K562 (cell line): ENCODE data around the gene UPK3A. TPM values are rescaled to one million over a fixed set of nuclear protein-coding genes. Genes with fewer than 3 reads are reported as not detected.

ENCODE experiments used
- KDM2B ChIP-seq: fragments of 250-450 bp; sonication (Bioruptor Pico); IDR thresholded peaks from 2 replicates; pipeline ENCODE4 v1.8.0; 2021; ENCODE audit warnings: mild to moderate bottlenecking, moderate library complexity
- PHF8 ChIP-seq: fragments of 200-600 bp; sonication (generic); IDR thresholded peaks from 2 replicates; pipeline ENCODE4 v1.6.1; 2012; ENCODE audit warnings: mixed run types, mild to moderate bottlenecking, inconsistent platforms, low read length, moderate library complexity, borderline replicate concordance
- RB1 ChIP-seq: fragments of 450-650 bp; IDR thresholded peaks from 2 replicates; pipeline ENCODE4 v1.6.1; 2017; ENCODE audit warnings: low read depth, mild to moderate bottlenecking
- RBM14 ChIP-seq: fragments of 200-400 bp; formaldehyde crosslinking; IDR thresholded peaks from 2 replicates; pipeline ENCODE4 v1.6.1; 2018; ENCODE audit warnings: low read depth, mild to moderate bottlenecking, low read length, moderate library complexity, borderline replicate concordance; ENCODE audit not compliant: insufficient read depth
- SMARCA4 ChIP-seq: fragments of 450-650 bp; IDR thresholded peaks from 2 replicates; pipeline ENCODE4 v1.6.1; 2016
- polyA plus RNA-seq, 8 experiments: library from polyadenylated mRNA; depleted of rRNA in 4 of 8; stranded (reverse) in 5 of 8; unstranded in 3 of 8; fragments of >200 nt; fragmentation: Nextera tagmentation in 2 of 8; fragmentation: Illumina TruSeq in 1 of 8; extraction: Ambion mirVana in 2 of 8; extraction: Trizol in 1 of 8; gene quantifications; 2 replicates each; pipeline versions ENCODE4 v1.2.1 to v1.2.3, GENCODE V29; 2011 to 2014; ENCODE audit warnings: inconsistent platforms in 1 of 8, missing spikeins in 1 of 8
- total RNA-seq, 7 experiments: library from RNA; depleted of rRNA in 6 of 7; stranded (reverse); fragments of >200 nt in 6 of 7; fragmentation: Illumina TruSeq in 2 of 7; extraction: Trizol in 2 of 7; gene quantifications; 2 replicates each; pipeline versions ENCODE4 v1.2.1 to v1.2.3, GENCODE V29; 2011 to 2021; ENCODE audit warnings: low replicate concordance in 1 of 7
- TF ChIP-seq, protein P1 (sequence below): fragments of 450-650 bp; IDR thresholded peaks from 2 replicates; pipeline ENCODE4 v1.6.1; 2016; ENCODE audit warnings: low read depth
- TF ChIP-seq, protein P2 (sequence below): fragments of 250-450 bp; sonication (Bioruptor Pico); IDR thresholded peaks from 2 replicates; pipeline ENCODE4 v1.4.0; 2020; ENCODE audit warnings: mild to moderate bottlenecking
- TF ChIP-seq, protein P3 (sequence below), 2 experiments: fragments of 450-650 bp; formaldehyde crosslinking in 1 of 2; IDR thresholded peaks; 2 replicates each; pipeline versions ENCODE4 v1.4.0 to v1.6.1; 2014 to 2020; ENCODE audit warnings: mild to moderate bottlenecking in 2 of 2, borderline replicate concordance in 1 of 2, low read depth in 1 of 2

The UPK3A gene
- total and polyA plus RNA-seq, 9 of the 15 experiments (the other 6 are each of a cell fraction or from before 2014, with no cell fraction given), result not detected

DNA sequence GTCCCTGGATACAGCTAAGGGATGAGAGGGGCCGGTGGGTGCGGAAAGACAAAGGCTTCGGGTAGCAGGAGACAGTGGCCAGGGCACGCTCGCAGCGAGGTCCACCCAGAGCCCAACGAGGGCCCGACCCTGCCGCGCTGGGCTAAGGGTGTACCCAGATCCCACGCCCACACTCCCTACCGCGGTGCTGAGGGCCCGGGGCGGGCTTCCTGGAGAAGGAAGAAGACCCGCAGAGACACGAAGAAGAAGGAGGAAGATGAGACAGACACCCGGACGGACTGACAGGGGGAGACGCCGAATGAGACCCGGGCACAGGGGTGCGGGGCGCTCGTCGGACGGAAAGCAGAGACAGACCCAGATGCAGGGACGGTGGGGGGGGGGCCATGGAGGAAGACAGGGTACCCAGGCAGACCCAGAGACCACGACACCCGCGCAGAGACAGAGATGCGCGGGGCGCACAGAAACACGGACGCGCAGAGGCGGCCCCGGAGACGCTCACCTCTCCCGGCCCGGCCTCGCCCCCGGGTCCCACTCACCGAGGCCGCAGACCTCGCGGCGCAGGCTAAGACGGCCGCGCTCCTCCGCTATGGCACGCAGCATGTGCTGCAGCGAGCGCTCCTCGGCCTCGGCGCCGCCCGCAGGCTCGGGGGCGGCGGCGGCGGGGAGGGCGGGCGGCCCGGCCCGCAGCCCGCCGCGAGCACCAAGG lies 44.5 kb upstream of the UPK3A start (continued):
- TF ChIP-seq, protein P1, sequence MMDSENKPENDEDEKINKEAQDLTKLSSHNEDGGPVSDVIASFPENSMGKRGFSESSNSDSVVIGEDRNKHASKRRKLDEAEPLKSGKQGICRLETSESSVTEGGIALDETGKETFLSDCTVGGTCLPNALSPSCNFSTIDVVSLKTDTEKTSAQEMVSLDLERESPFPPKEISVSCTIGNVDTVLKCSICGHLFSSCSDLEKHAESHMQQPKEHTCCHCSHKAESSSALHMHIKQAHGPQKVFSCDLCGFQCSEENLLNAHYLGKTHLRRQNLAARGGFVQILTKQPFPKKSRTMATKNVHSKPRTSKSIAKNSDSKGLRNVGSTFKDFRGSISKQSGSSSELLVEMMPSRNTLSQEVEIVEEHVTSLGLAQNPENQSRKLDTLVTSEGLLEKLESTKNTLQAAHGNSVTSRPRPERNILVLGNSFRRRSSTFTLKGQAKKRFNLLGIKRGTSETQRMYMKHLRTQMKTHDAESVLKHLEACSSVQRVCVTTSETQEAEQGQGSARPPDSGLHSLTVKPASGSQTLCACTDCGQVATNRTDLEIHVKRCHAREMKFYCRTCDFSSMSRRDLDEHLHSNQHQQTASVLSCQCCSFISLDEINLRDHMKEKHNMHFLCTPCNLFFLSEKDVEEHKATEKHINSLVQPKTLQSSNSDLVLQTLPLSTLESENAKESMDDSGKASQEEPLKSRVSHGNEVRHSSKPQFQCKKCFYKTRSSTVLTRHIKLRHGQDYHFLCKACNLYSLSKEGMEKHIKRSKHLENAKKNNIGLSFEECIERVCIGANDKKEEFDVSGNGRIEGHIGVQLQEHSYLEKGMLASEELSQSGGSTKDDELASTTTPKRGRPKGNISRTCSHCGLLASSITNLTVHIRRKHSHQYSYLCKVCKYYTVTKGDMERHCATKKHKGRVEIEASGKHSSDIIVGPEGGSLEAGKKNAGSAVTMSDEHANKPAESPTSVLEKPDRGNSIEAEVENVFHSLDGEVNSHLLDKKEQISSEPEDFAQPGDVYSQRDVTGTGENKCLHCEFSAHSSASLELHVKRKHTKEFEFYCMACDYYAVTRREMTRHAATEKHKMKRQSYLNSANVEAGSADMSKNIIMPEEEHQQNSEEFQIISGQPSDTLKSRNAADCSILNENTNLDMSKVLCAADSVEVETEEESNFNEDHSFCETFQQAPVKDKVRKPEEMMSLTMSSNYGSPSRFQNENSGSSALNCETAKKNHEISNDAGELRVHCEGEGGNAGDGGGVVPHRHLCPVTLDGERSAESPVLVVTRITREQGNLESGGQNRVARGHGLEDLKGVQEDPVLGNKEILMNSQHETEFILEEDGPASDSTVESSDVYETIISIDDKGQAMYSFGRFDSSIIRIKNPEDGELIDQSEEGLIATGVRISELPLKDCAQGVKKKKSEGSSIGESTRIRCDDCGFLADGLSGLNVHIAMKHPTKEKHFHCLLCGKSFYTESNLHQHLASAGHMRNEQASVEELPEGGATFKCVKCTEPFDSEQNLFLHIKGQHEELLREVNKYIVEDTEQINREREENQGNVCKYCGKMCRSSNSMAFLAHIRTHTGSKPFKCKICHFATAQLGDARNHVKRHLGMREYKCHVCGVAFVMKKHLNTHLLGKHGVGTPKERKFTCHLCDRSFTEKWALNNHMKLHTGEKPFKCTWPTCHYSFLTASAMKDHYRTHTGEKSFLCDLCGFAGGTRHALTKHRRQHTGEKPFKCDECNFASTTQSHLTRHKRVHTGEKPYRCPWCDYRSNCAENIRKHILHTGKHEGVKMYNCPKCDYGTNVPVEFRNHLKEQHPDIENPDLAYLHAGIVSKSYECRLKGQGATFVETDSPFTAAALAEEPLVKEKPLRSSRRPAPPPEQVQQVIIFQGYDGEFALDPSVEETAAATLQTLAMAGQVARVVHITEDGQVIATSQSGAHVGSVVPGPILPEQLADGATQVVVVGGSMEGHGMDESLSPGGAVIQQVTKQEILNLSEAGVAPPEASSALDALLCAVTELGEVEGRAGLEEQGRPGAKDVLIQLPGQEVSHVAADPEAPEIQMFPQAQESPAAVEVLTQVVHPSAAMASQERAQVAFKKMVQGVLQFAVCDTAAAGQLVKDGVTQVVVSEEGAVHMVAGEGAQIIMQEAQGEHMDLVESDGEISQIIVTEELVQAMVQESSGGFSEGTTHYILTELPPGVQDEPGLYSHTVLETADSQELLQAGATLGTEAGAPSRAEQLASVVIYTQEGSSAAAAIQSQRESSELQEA, result no peak
- peak; percentile 33; the same call in 1 of the 2 replicates for TF ChIP-seq PHF8
- 0 out of 2 replicates have a peak, but pooled peaks have one; percentile 22 for TF ChIP-seq RB1
- 0 out of 2 replicates have a peak, but pooled peaks have one; percentile 59 for TF ChIP-seq KDM2B (CRISPR knock-in tag)
- TF ChIP-seq, protein P2, sequence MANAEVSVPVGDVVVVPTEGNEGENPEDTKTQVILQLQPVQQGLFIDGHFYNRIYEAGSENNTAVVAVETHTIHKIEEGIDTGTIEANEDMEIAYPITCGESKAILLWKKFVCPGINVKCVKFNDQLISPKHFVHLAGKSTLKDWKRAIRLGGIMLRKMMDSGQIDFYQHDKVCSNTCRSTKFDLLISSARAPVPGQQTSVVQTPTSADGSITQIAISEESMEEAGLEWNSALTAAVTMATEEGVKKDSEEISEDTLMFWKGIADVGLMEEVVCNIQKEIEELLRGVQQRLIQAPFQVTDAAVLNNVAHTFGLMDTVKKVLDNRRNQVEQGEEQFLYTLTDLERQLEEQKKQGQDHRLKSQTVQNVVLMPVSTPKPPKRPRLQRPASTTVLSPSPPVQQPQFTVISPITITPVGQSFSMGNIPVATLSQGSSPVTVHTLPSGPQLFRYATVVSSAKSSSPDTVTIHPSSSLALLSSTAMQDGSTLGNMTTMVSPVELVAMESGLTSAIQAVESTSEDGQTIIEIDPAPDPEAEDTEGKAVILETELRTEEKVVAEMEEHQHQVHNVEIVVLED, result no peak
- TF ChIP-seq, protein P3, sequence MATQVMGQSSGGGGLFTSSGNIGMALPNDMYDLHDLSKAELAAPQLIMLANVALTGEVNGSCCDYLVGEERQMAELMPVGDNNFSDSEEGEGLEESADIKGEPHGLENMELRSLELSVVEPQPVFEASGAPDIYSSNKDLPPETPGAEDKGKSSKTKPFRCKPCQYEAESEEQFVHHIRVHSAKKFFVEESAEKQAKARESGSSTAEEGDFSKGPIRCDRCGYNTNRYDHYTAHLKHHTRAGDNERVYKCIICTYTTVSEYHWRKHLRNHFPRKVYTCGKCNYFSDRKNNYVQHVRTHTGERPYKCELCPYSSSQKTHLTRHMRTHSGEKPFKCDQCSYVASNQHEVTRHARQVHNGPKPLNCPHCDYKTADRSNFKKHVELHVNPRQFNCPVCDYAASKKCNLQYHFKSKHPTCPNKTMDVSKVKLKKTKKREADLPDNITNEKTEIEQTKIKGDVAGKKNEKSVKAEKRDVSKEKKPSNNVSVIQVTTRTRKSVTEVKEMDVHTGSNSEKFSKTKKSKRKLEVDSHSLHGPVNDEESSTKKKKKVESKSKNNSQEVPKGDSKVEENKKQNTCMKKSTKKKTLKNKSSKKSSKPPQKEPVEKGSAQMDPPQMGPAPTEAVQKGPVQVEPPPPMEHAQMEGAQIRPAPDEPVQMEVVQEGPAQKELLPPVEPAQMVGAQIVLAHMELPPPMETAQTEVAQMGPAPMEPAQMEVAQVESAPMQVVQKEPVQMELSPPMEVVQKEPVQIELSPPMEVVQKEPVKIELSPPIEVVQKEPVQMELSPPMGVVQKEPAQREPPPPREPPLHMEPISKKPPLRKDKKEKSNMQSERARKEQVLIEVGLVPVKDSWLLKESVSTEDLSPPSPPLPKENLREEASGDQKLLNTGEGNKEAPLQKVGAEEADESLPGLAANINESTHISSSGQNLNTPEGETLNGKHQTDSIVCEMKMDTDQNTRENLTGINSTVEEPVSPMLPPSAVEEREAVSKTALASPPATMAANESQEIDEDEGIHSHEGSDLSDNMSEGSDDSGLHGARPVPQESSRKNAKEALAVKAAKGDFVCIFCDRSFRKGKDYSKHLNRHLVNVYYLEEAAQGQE (IDR thresholded peaks at IDR 0.05; ENCODE audit: borderline replicate concordance), result no peak
- TF ChIP-seq, protein P3 (CRISPR knock-in tag; IDR thresholded peaks at IDR 0.05; ENCODE audit: low read depth), result no peak
- no peak for TF ChIP-seq SMARCA4
- no peak for TF ChIP-seq RBM14
